GM18520 (cell line): ENCODE measurements around the gene LAMA5.

Source experiments
- ATAC-seq: cut with Tn5 transposase; IDR thresholded peaks from one replicate; pipeline ENCODE4 v1.9.1; 2021; ENCODE audit not compliant: unreplicated experiment

Gene LAMA5

GRCh38 chr20:62370807-62371587, 3.9 kb upstream of the LAMA5 start:
- no peak for ATAC-seq

- no peak for ATAC-seq
Observed at GRCh38 chr20:62370115-62370806, 3.1 kb upstream of the LAMA5 start.

GRCh38 chr20:62369815-62370114, 2.7 kb upstream of the LAMA5 start:
- no peak for ATAC-seq

- no peak for ATAC-seq
Observed at GRCh38 chr20:62368976-62369814, 2.1 kb upstream of the LAMA5 start.

- ATAC-seq = no peak
Observed at GRCh38 chr20:62368392-62368975, 1.4 kb upstream of the LAMA5 start.

- no peak for ATAC-seq
Observed at GRCh38 chr20:62367633-62368391, 700 bp upstream of the LAMA5 start.

GRCh38 chr20:62366370-62367135, 559 bp downstream of the LAMA5 start:
- no peak for ATAC-seq

GRCh38 chr20:62365814-62366369, 1.2 kb downstream of the LAMA5 start:
- no peak for ATAC-seq

- no peak for ATAC-seq
Observed at GRCh38 chr20:62364911-62365736, 2.0 kb downstream of the LAMA5 start.

GRCh38 chr20:62363920-62364851, 2.9 kb downstream of the LAMA5 start:
- no peak for ATAC-seq

GRCh38 chr20:62362991-62363919, 3.9 kb downstream of the LAMA5 start:
- no peak for ATAC-seq

GRCh38 chr20:62362590-62362940, 4.5 kb downstream of the LAMA5 start:
- no peak for ATAC-seq

GRCh38 chr20:62361799-62362589, 5.1 kb downstream of the LAMA5 start:
- ATAC-seq = no peak

GRCh38 chr20:62360854-62361798, 6.0 kb downstream of the LAMA5 start:
- ATAC-seq = no peak
